ENCODE measurements around the gene TNN. TPM values are rescaled to one million over a fixed set of nuclear protein-coding genes. Genes with fewer than 3 reads are reported as not detected.

Gene TNN
- total RNA-seq, 1 experiment from 2014 or later = not detected

DNA sequence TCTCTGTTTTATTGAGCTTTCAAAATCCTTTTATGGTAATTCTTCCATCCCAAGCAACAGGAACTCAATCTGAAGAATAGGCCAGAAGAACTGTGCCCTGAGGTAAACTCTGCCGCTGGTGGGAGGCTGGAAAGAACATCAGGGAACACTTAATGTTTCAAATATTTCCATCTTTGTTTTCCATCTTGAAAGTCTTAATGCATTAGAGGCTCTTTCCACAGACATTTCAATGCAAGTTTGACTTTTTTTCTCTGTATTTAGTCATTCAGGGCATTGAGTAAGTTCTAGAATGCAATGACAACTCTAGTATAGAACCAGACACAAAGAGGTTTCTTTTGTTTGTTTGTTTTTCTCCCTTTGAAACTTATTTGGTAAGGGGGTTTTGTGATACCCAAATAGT is 63.5 kb downstream of the TNN start:
- H3K27me3 ChIP-seq (replicated peaks; ENCODE audit: insufficient read depth, low read depth, low read length, poor library complexity) = peaks cover 13% of the 10 kb centered on the region
- no peak overlapping the region for H3K4me3 ChIP-seq (ENCODE audit: low read depth, low read length, poor library complexity, severe bottlenecking)
- intact Hi-C loops (cut with micrococcal nuclease; ENCODE audit: unreplicated experiment) = no loop called here
- peaks cover 20% of the 10 kb centered on the region for H3K4me1 ChIP-seq (ENCODE audit: insufficient read depth, low read length, poor library complexity, severe bottlenecking)
- TF ChIP-seq, protein P1, sequence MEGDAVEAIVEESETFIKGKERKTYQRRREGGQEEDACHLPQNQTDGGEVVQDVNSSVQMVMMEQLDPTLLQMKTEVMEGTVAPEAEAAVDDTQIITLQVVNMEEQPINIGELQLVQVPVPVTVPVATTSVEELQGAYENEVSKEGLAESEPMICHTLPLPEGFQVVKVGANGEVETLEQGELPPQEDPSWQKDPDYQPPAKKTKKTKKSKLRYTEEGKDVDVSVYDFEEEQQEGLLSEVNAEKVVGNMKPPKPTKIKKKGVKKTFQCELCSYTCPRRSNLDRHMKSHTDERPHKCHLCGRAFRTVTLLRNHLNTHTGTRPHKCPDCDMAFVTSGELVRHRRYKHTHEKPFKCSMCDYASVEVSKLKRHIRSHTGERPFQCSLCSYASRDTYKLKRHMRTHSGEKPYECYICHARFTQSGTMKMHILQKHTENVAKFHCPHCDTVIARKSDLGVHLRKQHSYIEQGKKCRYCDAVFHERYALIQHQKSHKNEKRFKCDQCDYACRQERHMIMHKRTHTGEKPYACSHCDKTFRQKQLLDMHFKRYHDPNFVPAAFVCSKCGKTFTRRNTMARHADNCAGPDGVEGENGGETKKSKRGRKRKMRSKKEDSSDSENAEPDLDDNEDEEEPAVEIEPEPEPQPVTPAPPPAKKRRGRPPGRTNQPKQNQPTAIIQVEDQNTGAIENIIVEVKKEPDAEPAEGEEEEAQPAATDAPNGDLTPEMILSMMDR (conservative IDR thresholded peaks at IDR 0.05; ENCODE audit: low read depth, low read length) = no peak
- TF ChIP-seq EZH2 (IDR thresholded peaks at IDR 0.05; ENCODE audit: borderline replicate concordance, low read depth, low read length, poor library complexity, severe bottlenecking) = no peak
- no peak for DNase-seq (ENCODE audit: low spot score)
- BruUV-seq (replicated peaks) = no TSS peak
- no peak overlapping the region for H3K27ac ChIP-seq (ENCODE audit: low read depth, low read length, poor library complexity, severe bottlenecking)
- CTCF ChIA-PET = no interaction called here
- H3K9me3 ChIP-seq (ENCODE audit: low read depth, low read length, poor library complexity, severe bottlenecking) = no peaks in the 10 kb centered on the region
- no peaks in the 10 kb centered on the region for H3K36me3 ChIP-seq (ENCODE audit: insufficient read depth, low read length, poor library complexity, severe bottlenecking)
- POLR2A ChIA-PET (ENCODE audit: low non-redundant PET) = no interaction called here

DNA sequence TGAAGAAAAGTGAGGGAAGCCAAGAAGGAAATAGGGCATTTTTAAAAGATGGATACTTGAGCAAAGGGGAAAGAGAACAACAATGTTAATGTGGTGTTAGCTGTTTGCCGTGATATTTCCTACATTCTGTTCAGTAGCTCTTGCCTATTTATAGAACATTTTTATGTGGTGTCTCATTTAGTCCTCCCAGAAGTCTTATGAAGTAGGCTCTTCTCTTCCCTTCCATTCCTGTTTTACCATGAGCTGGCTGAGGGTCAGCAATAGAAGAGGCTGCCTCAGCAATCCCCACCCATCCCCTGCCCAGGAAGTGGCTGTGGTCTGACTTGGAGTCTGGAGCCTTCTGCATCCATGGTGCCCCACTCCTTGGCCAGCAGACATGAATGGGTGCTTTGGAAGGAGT is 64.8 kb downstream of the TNN start:
- no peak overlapping the region for H3K4me3 ChIP-seq (ENCODE audit: low read depth, low read length, poor library complexity, severe bottlenecking)
- H3K27ac ChIP-seq (ENCODE audit: low read depth, low read length, poor library complexity, severe bottlenecking) = no peak overlapping the region
- peaks cover 20% of the 10 kb centered on the region for H3K4me1 ChIP-seq (ENCODE audit: insufficient read depth, low read length, poor library complexity, severe bottlenecking)
- DNase-seq (ENCODE audit: low spot score) = no peak
- no peaks in the 10 kb centered on the region for H3K36me3 ChIP-seq (ENCODE audit: insufficient read depth, low read length, poor library complexity, severe bottlenecking)
- peaks cover 17% of the 10 kb centered on the region for H3K27me3 ChIP-seq (replicated peaks; ENCODE audit: insufficient read depth, low read depth, low read length, poor library complexity)
- intact Hi-C loops (cut with micrococcal nuclease; ENCODE audit: unreplicated experiment) = no loop called here
- BruUV-seq (replicated peaks) = no TSS peak
- ChIA-PET POLR2A (ENCODE audit: low non-redundant PET) (no interaction called here), CTCF (no interaction called here)
- no peak for TF ChIP-seq EZH2 (IDR thresholded peaks at IDR 0.05; ENCODE audit: borderline replicate concordance, low read depth, low read length, poor library complexity, severe bottlenecking)
- TF ChIP-seq, protein P1 (conservative IDR thresholded peaks at IDR 0.05; ENCODE audit: low read depth, low read length) = no peak
- H3K9me3 ChIP-seq (ENCODE audit: low read depth, low read length, poor library complexity, severe bottlenecking) = no peaks in the 10 kb centered on the region

DNA sequence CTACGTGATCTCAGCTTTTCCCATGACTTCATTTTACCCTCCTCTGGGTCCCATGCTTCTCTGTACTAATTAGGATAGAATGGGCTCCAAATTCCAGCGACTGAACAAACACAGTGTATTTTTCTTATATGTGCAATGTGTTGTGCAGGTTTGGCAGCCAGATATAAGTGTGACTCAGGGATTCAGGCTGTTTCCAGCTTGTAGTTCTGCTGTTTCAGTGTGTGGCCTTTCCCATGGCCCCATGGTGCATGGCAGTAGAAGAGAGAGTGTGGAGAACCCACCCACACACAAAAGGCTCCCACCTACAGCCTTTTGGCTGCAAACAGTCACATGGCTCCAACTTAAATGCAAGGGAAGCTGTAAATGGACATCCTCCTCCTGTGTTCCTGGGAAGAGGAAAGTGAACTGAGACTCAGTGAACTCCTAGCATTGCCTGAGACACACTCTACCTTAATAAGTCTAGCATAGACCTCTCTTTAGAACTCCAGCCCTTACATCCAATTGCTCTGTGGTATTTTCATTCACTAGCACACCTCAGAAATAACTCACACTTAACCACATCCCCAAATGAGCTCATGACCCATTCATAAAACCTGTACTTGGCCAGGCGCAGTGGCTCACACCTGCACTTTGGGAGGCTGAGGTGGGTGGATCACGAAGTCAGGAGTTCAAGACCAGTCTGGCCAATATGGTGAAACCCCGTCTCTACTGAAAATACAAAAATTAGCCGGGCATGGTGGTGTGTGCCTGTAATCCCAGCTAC is 66.2 kb downstream of the TNN start:
- no peak overlapping the region for H3K27ac ChIP-seq (ENCODE audit: low read depth, low read length, poor library complexity, severe bottlenecking)
- ChIA-PET CTCF (no interaction called here), POLR2A (ENCODE audit: low non-redundant PET) (no interaction called here)
- peaks cover 20% of the 10 kb centered on the region for H3K4me1 ChIP-seq (ENCODE audit: insufficient read depth, low read length, poor library complexity, severe bottlenecking)
- no TSS peak for BruUV-seq (replicated peaks)
- no peaks in the 10 kb centered on the region for H3K36me3 ChIP-seq (ENCODE audit: insufficient read depth, low read length, poor library complexity, severe bottlenecking)
- peaks cover 17% of the 10 kb centered on the region for H3K27me3 ChIP-seq (replicated peaks; ENCODE audit: insufficient read depth, low read depth, low read length, poor library complexity)
- TF ChIP-seq EZH2 (IDR thresholded peaks at IDR 0.05; ENCODE audit: borderline replicate concordance, low read depth, low read length, poor library complexity, severe bottlenecking) = no peak
- TF ChIP-seq, protein P1 (conservative IDR thresholded peaks at IDR 0.05; ENCODE audit: low read depth, low read length) = no peak
- intact Hi-C loops (cut with micrococcal nuclease; ENCODE audit: unreplicated experiment) = no loop called here
- DNase-seq (ENCODE audit: low spot score) = no peak
- no peak overlapping the region for H3K4me3 ChIP-seq (ENCODE audit: low read depth, low read length, poor library complexity, severe bottlenecking)
- no peaks in the 10 kb centered on the region for H3K9me3 ChIP-seq (ENCODE audit: low read depth, low read length, poor library complexity, severe bottlenecking)

All from A673 (cell line).